K562 (cell line): ENCODE data around the gene CDS1. TPM values are rescaled to one million over a fixed set of nuclear protein-coding genes. Genes with fewer than 3 reads are reported as not detected.

ENCODE experiments used
- ATAC-seq: fragments of 200-7000 bp; cut with Tn5 transposase; 3 replicates; pipeline ENCODE4 v1.9.1; 2020; ENCODE audit warnings: moderate library complexity
- BruUV-seq: library from RNA; stranded (reverse); fragments of 400-500 nt; replicated peaks from 2 replicates; lab custom pipeline; 2021; lab: Mats Ljungman, UMichigan
- CTCF ChIA-PET: fragments of 300-600 bp; formaldehyde crosslinking; extraction: SDS; loops from one replicate; lab custom pipeline; 2021; ENCODE audit warnings: low intra/inter-chr PET ratio; lab: Yijun Ruan, JAX
- POLR2A ChIA-PET: fragments of 300-600, 350-650 bp; sonication (Branson Sonifier 250); formaldehyde crosslinking; extraction: SDS; loops from one replicate; lab custom pipeline; 2021; ENCODE audit warnings: antibody characterized with exemption, inconsistent platforms; lab: Yijun Ruan, JAX
- DNase-seq, 4 experiments: peaks; one replicate each; pipeline versions ENCODE4 v3.0.0 to v3.0.0-alpha.2; 2011 to 2018; ENCODE audit warnings: low spot score in 3 of 4, mixed read lengths in 3 of 4; ENCODE audit errors: extremely low read depth in 1 of 4
- FAIRE-seq: peaks from 2 replicates; lab custom pipeline; 2011; peaks lifted over from hg19 to GRCh38; lab: Jason Lieb, UNC
- H2AFZ ChIP-seq: 2 replicates; pipeline ENCODE4 v1.6.0; 2011; ENCODE audit warnings: low read depth, low read length, control low read depth, inconsistent platforms
- H3K27ac ChIP-seq: fragments of 200-600 bp; 3 replicates; pipeline ENCODE4 v1.8.0; 2011; ENCODE audit warnings: low read depth, mild to moderate bottlenecking, control low read depth, inconsistent platforms, low read length, moderate library complexity, mixed read lengths; ENCODE audit errors: extremely low read depth
- H3K27me3 ChIP-seq, 2 experiments: fragments of 300-600 bp in 1 of 2; 2 replicates in 1 of 2; 3 replicates in 1 of 2; pipeline versions ENCODE4 v1.6.0 to v1.8.0; 2011; ENCODE audit warnings: inconsistent platforms in 2 of 2, low read length in 2 of 2, mild to moderate bottlenecking in 1 of 2, mixed read lengths in 1 of 2, moderate library complexity in 1 of 2; ENCODE audit not compliant: control insufficient read depth in 2 of 2, insufficient read depth in 2 of 2
- H3K36me3 ChIP-seq: fragments of 300-600 bp; 3 replicates; pipeline ENCODE4 v1.8.0; 2011; ENCODE audit warnings: mild to moderate bottlenecking, low read length, inconsistent platforms; ENCODE audit not compliant: control insufficient read depth, insufficient read depth
- H3K4me1 ChIP-seq, 2 experiments: fragments of 200-600 bp in 1 of 2; replicated peaks in 1 of 2; 2 replicates in 1 of 2; 3 replicates in 1 of 2; pipeline versions ENCODE4 v1.5.1 to v1.8.0; 2011; ENCODE audit warnings: inconsistent platforms in 2 of 2, low read length in 2 of 2, mild to moderate bottlenecking in 1 of 2, mixed read lengths in 1 of 2, moderate library complexity in 1 of 2; ENCODE audit not compliant: control insufficient read depth in 2 of 2, insufficient read depth in 2 of 2
- H3K4me2 ChIP-seq: 2 replicates; pipeline ENCODE4 v1.6.1; 2011; ENCODE audit warnings: low read length, control low read depth, inconsistent platforms, mixed read lengths; ENCODE audit not compliant: insufficient read depth
- H3K4me3 ChIP-seq: fragments of 200-600 bp; sonication (generic), shearing (Covaris generic); 2 replicates; pipeline ENCODE4 v1.5.1; 2016; ENCODE audit warnings: control low read depth, inconsistent platforms
- H3K79me2 ChIP-seq: fragments of 200-600 bp; 3 replicates; pipeline ENCODE4 v1.8.0; 2011; ENCODE audit warnings: low read length, inconsistent platforms; ENCODE audit not compliant: control insufficient read depth, insufficient read depth
- H3K9ac ChIP-seq, 2 experiments: 2 replicates each; pipeline versions ENCODE4 v1.6.0 to v1.6.1; 2011; ENCODE audit warnings: low read depth in 2 of 2, low read length in 2 of 2, control low read depth in 1 of 2, inconsistent platforms in 1 of 2, mild to moderate bottlenecking in 1 of 2, mixed read lengths in 1 of 2; ENCODE audit not compliant: insufficient read depth in 1 of 2
- H3K9me1 ChIP-seq: one replicate; pipeline ENCODE4 v1.6.0; 2011; ENCODE audit warnings: inconsistent platforms, mild to moderate bottlenecking, low read length, moderate library complexity; ENCODE audit not compliant: control insufficient read depth, insufficient read depth
- H3K9me3 ChIP-seq: replicated peaks from 2 replicates; pipeline ENCODE4 v1.5.1; 2011; ENCODE audit warnings: low read depth, low read length, inconsistent platforms; ENCODE audit not compliant: control insufficient read depth, insufficient read depth
- H4K20me1 ChIP-seq: replicated peaks from 2 replicates; pipeline ENCODE4 v1.6.1; 2011; ENCODE audit warnings: low read length, inconsistent platforms, mixed read lengths; ENCODE audit not compliant: control insufficient read depth, insufficient read depth
- BACH1 ChIP-seq: fragments of 200-800 bp; sonication (Bioruptor generic); IDR thresholded peaks from 2 replicates; pipeline ENCODE4 v1.6.1; 2016; ENCODE audit warnings: missing genetic modification characterization, missing compliant biosample characterization
- MCM2 ChIP-seq: fragments of 450-650 bp; IDR thresholded peaks from 2 replicates; pipeline ENCODE4 v1.6.1; 2017; ENCODE audit warnings: low read depth, mild to moderate bottlenecking
- MTA1 ChIP-seq: fragments of 450-650 bp; IDR thresholded peaks from 2 replicates; pipeline ENCODE4 v1.6.1; 2017; ENCODE audit warnings: borderline replicate concordance
- NBN ChIP-seq: fragments of 450-650 bp; IDR thresholded peaks from 2 replicates; pipeline ENCODE4 v1.6.1; 2016; ENCODE audit warnings: low read depth, mild to moderate bottlenecking
- NCOA2 ChIP-seq, 2 experiments: fragments of 450-650 bp; IDR thresholded peaks; 2 replicates each; pipeline ENCODE4 v1.6.1; 2018; ENCODE audit warnings: mild to moderate bottlenecking in 2 of 2, moderate library complexity in 1 of 2; ENCODE audit not compliant: partially characterized antibody in 2 of 2
- NFE2 ChIP-seq: IDR thresholded peaks from 2 replicates; pipeline ENCODE4 v1.6.1; 2014; ENCODE audit warnings: antibody characterized with exemption, low read depth
- NR3C1 ChIP-seq: sonication (generic); formaldehyde crosslinking; IDR thresholded peaks from 2 replicates; pipeline ENCODE4 v1.8.1; 2022; ENCODE audit warnings: missing genetic modification reagents
- RFX1 ChIP-seq: fragments of 450-650 bp; IDR thresholded peaks from 2 replicates; pipeline ENCODE4 v1.6.1; 2016; ENCODE audit warnings: mild to moderate bottlenecking, moderate library complexity
- SAP30 ChIP-seq: fragments of 200-600 bp; sonication (generic); IDR thresholded peaks from 2 replicates; pipeline ENCODE4 v1.6.1; 2012; ENCODE audit warnings: borderline replicate concordance, low read depth, mild to moderate bottlenecking, moderate library complexity, low read length, control low read depth, inconsistent platforms; ENCODE audit not compliant: insufficient read depth, poor library complexity, severe bottlenecking
- TEAD4 ChIP-seq, 2 experiments: sonication (generic) in 1 of 2; formaldehyde crosslinking in 1 of 2; IDR thresholded peaks; 2 replicates each; pipeline versions ENCODE4 v1.6.1 to v1.8.0; 2012 to 2022; ENCODE audit warnings: borderline replicate concordance in 1 of 2, inconsistent platforms in 1 of 2, low read length in 1 of 2, mild to moderate bottlenecking in 1 of 2, missing genetic modification reagents in 1 of 2
- WGBS: fragments of 100-300 bp; shearing (Covaris generic); methylation state at CpG from one replicate; pipeline ENCODE4 v1.1.6; 2016; ENCODE audit warnings: low coverage, mixed read lengths; ENCODE audit not compliant: insufficient coverage; ENCODE audit errors: missing lambda C conversion rate; 5-methylcytosine and 5-hydroxymethylcytosine counted together
- in situ Hi-C: fragments of 300-500 bp; cut with MboI; formaldehyde crosslinking; loops from 4 replicates; pipeline ENCODE4 v1.15.0; 2018; ENCODE audit warnings: inconsistent platforms, mixed read lengths
- intact Hi-C: fragments of 100-400 bp; cut with micrococcal nuclease; formaldehyde crosslinking; loops from 2 replicates; pipeline ENCODE4 v1.14.2; 2022
- polyA plus RNA-seq, 8 experiments: library from polyadenylated mRNA; depleted of rRNA in 4 of 8; stranded (reverse) in 5 of 8; unstranded in 3 of 8; fragments of >200 nt; fragmentation: Nextera tagmentation in 2 of 8; fragmentation: Illumina TruSeq in 1 of 8; extraction: Ambion mirVana in 2 of 8; extraction: Trizol in 1 of 8; gene quantifications; 2 replicates each; pipeline versions ENCODE4 v1.2.1 to v1.2.3, GENCODE V29; 2011 to 2014; ENCODE audit warnings: inconsistent platforms in 1 of 8, missing spikeins in 1 of 8
- total RNA-seq, 7 experiments: library from RNA; depleted of rRNA in 6 of 7; stranded (reverse); fragments of >200 nt in 6 of 7; fragmentation: Illumina TruSeq in 2 of 7; extraction: Trizol in 2 of 7; gene quantifications; 2 replicates each; pipeline versions ENCODE4 v1.2.1 to v1.2.3, GENCODE V29; 2011 to 2021; ENCODE audit warnings: low replicate concordance in 1 of 7
- TF ChIP-seq, protein P1 (sequence below): IDR thresholded peaks from 2 replicates; pipeline ENCODE4 v1.6.1; 2016; ENCODE audit warnings: missing genetic modification characterization, missing compliant biosample characterization
- TF ChIP-seq, protein P2 (sequence below): fragments of 250-450 bp; sonication (Bioruptor Pico); IDR thresholded peaks from 2 replicates; pipeline ENCODE4 v1.5.0; 2021; ENCODE audit warnings: mild to moderate bottlenecking, moderate library complexity
- TF ChIP-seq, protein P3 (sequence below): fragments of 250-450 bp; sonication (Bioruptor Pico); IDR thresholded peaks from 2 replicates; pipeline ENCODE4 v1.4.0; 2020; ENCODE audit warnings: mild to moderate bottlenecking, moderate library complexity

The CDS1 gene
- total and polyA plus RNA-seq, 9 of the 15 experiments (the other 6 are each of a cell fraction or from before 2014, with no cell fraction given) = 0.04 to 0.42 (median 0.15) TPM

- no peaks in the 10 kb centered on the region for H4K20me1 ChIP-seq
- TF ChIP-seq MTA1 (no peak), NFE2 (no peak), NCOA2 (IDR thresholded peaks at IDR 0.05; ENCODE audit: partially characterized antibody in 2 of 2) (no peak), RFX1 (no peak), NR3C1 (no peak), SAP30 (no peak), BACH1 (tag) (no peak), NBN (no peak), TEAD4 (IDR thresholded peaks at IDR 0.05; ENCODE audit: low read length) (no peak), TEAD4 (CRISPR knock-in tag; IDR thresholded peaks at IDR 0.05; ENCODE audit: borderline replicate concordance) (no peak), MCM2 (no peak)
- TF ChIP-seq, protein P1, sequence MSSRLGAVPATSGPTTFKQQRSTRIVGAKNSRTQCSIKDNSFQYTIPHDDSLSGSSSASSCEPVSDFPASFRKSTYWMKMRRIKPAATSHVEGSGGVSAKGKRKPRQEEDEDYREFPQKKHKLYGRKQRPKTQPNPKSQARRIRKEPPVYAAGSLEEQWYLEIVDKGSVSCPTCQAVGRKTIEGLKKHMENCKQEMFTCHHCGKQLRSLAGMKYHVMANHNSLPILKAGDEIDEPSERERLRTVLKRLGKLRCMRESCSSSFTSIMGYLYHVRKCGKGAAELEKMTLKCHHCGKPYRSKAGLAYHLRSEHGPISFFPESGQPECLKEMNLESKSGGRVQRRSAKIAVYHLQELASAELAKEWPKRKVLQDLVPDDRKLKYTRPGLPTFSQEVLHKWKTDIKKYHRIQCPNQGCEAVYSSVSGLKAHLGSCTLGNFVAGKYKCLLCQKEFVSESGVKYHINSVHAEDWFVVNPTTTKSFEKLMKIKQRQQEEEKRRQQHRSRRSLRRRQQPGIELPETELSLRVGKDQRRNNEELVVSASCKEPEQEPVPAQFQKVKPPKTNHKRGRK = no peak
- TF ChIP-seq, protein P2, sequence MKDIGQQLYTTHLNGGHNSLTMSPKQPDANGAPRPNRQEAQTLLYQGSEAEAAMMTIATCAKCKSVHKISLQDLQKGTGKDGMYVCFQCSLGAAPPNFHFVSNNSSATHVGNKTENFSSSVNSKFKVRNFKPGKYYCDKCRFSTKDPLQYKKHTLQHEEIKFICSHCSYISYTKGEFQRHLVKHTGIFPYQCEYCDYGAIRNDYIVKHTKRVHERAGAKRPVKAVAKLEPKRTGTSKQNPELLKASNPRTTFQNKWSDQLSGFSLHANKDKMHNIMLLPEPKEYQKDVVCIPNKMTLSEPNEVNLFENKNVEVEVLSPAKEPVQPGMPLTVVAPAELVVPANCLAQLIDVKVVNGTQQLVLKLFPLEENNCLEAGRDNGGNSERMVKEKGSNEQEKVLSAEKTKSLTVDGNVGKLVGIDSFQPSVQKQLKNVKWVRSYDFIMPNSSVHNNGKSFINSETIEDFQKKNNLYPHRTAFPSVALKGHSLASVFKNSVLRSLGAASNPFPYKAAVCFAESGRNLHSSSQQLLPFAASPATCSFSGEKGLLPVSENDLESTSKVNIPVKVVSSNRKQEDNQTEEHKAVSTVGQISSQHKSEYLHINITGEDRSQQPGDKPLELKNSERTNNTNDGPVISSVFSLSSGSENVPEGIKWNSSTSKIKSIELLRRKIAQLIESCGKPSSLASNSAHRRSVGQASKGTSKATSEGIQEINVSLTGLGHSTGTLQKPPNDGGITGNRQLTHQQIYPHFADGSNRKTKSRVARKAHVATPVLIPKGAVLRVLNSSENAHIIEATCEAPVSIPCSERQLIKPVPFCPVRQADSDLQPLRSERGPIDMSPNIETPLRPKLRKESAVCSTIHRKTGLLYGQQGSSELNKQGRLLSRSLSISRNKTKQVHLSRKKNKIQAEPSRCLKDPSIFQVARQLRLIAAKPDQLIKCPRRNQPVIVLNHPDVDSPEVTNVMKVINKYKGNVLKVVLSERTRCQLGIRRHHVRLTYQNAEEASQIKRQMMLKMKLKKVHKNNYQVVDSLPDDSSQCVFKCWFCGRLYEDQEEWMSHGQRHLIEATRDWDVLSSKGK (CRISPR knock-in tag) = no peak
- TF ChIP-seq, protein P3, sequence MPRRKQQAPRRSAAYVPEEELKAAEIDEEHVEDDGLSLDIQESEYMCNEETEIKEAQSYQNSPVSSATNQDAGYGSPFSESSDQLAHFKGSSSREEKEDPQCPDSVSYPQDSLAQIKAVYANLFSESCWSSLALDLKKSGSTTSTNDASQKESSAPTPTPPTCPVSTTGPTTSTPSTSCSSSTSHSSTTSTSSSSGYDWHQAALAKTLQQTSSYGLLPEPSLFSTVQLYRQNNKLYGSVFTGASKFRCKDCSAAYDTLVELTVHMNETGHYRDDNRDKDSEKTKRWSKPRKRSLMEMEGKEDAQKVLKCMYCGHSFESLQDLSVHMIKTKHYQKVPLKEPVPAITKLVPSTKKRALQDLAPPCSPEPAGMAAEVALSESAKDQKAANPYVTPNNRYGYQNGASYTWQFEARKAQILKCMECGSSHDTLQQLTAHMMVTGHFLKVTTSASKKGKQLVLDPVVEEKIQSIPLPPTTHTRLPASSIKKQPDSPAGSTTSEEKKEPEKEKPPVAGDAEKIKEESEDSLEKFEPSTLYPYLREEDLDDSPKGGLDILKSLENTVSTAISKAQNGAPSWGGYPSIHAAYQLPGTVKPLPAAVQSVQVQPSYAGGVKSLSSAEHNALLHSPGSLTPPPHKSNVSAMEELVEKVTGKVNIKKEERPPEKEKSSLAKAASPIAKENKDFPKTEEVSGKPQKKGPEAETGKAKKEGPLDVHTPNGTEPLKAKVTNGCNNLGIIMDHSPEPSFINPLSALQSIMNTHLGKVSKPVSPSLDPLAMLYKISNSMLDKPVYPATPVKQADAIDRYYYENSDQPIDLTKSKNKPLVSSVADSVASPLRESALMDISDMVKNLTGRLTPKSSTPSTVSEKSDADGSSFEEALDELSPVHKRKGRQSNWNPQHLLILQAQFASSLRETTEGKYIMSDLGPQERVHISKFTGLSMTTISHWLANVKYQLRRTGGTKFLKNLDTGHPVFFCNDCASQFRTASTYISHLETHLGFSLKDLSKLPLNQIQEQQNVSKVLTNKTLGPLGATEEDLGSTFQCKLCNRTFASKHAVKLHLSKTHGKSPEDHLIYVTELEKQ (CRISPR knock-in tag) = no peak
- in situ Hi-C loops (no loop called here), intact Hi-C loops (no loop called here)
- ATAC-seq (no peak), DNase-seq (no peak), FAIRE-seq (no peak)
- no peak overlapping the region for H3K4me2 ChIP-seq
- ChIA-PET CTCF (no interaction called here), POLR2A (no interaction called here)
- no peaks in the 10 kb centered on the region for H3K36me3 ChIP-seq
- no peak overlapping the region for H3K27ac ChIP-seq
- no peaks in the 10 kb centered on the region for H3K79me2 ChIP-seq
- BruUV-seq = no TSS peak
- H3K9ac ChIP-seq = no peak overlapping the region
- H3K4me3 ChIP-seq = no peak overlapping the region
- H3K9me1 ChIP-seq = no peaks in the 10 kb centered on the region
- no peak overlapping the region for H2AFZ ChIP-seq
- no peaks in the 10 kb centered on the region for H3K4me1 ChIP-seq
- no peaks in the 10 kb centered on the region; a peak in 1 of 5 replicates for H3K27me3 ChIP-seq
- WGBS = 0% methylated on average over 6 of the region's 6 CpGs
- H3K9me3 ChIP-seq = no peaks in the 10 kb centered on the region
These were observed 8.7 kb upstream of the CDS1 start for GRCh38 chr4:84574069-84574720.
